Hepatocyte (in vitro differentiated cells): ENCODE data around the gene ZNF488. TPM values are rescaled to one million over a fixed set of nuclear protein-coding genes. Genes with fewer than 3 reads are reported as not detected.

Experiments
- DNase-seq: peaks from one replicate; pipeline ENCODE4 v3.0.0-alpha.2; 2016; ENCODE audit warnings: low spot score
- H2AFZ ChIP-seq: fragments of 200-600 bp; sonication (generic); 2 replicates; pipeline ENCODE4 v1.6.0; 2016; ENCODE audit warnings: antibody characterized with exemption, mild to moderate bottlenecking
- H3K27ac ChIP-seq: fragments of 200-600 bp; sonication (generic); 2 replicates; pipeline ENCODE4 v1.5.1; 2016; ENCODE audit warnings: mild to moderate bottlenecking
- H3K27me3 ChIP-seq: fragments of 200-600 bp; sonication (generic); 2 replicates; pipeline ENCODE4 v1.6.1; 2016
- H3K36me3 ChIP-seq: fragments of 200-600 bp; sonication (generic); replicated peaks from 2 replicates; pipeline ENCODE4 v1.5.1; 2016; ENCODE audit warnings: low read depth; ENCODE audit not compliant: insufficient read depth
- H3K4me1 ChIP-seq: fragments of 200-600 bp; sonication (generic); 2 replicates; pipeline ENCODE4 v1.5.1; 2016; ENCODE audit warnings: mild to moderate bottlenecking, moderate library complexity; ENCODE audit not compliant: insufficient read depth
- H3K4me2 ChIP-seq: fragments of 200-600 bp; sonication (generic); 2 replicates; pipeline ENCODE4 v1.6.0; 2016
- H3K4me3 ChIP-seq: fragments of 200-600 bp; sonication (generic); 2 replicates; pipeline ENCODE4 v1.5.1; 2016; ENCODE audit warnings: mild to moderate bottlenecking
- H3K79me2 ChIP-seq: fragments of 200-600 bp; sonication (generic); 2 replicates; pipeline ENCODE4 v1.6.0; 2017; ENCODE audit warnings: mild to moderate bottlenecking
- H3K9me2 ChIP-seq: fragments of 200-600 bp; sonication (generic); replicated peaks from 2 replicates; pipeline ENCODE4 v1.6.0; 2017; ENCODE audit warnings: mild to moderate bottlenecking; ENCODE audit not compliant: insufficient read depth
- H3K9me3 ChIP-seq: fragments of 200-600 bp; sonication (generic); 2 replicates; pipeline ENCODE4 v1.5.1; 2016; ENCODE audit warnings: low read depth, mild to moderate bottlenecking
- H4K20me1 ChIP-seq: fragments of 200-600 bp; sonication (generic); 2 replicates; pipeline ENCODE4 v1.6.0; 2016; ENCODE audit warnings: mild to moderate bottlenecking; ENCODE audit not compliant: insufficient read depth, poor library complexity, severe bottlenecking
- CTCF ChIP-seq: fragments of 200-600 bp; sonication (generic); IDR thresholded peaks from 2 replicates; pipeline ENCODE4 v1.5.1; 2016; ENCODE audit warnings: antibody characterized with exemption, mild to moderate bottlenecking; ENCODE audit not compliant: poor library complexity
- EZH2 ChIP-seq: fragments of 200-600 bp; sonication (generic); IDR thresholded peaks from 2 replicates; pipeline ENCODE4 v1.6.1; 2016; ENCODE audit warnings: antibody characterized with exemption, mild to moderate bottlenecking, borderline replicate concordance
- EZH2phosphoT487 ChIP-seq: fragments of 200-600 bp; sonication (generic); IDR thresholded peaks from one replicate; pipeline ENCODE4 v1.6.1; 2018; ENCODE audit warnings: antibody characterized with exemption, mild to moderate bottlenecking, low read depth, moderate library complexity; ENCODE audit not compliant: unreplicated experiment, severe bottlenecking
- WGBS: methylation state at CpG from one replicate; pipeline ENCODE4 v1.1.6; 2016; ENCODE audit warnings: low lambda C conversion rate; ENCODE audit errors: missing lambda C conversion rate; 5-methylcytosine and 5-hydroxymethylcytosine counted together
- polyA plus RNA-seq: library from polyadenylated mRNA; unstranded; fragments of >200 nt; fragmentation: Nextera tagmentation; extraction: Ambion mirVana; gene quantifications from 2 replicates; pipeline ENCODE4 v1.2.1, GENCODE V29; 2016
- total RNA-seq: library from RNA; depleted of rRNA; stranded (reverse); fragments of >200 nt; gene quantifications from 2 replicates; pipeline ENCODE4 v1.2.3, GENCODE V29; 2014

The ZNF488 gene
- total and polyA plus RNA-seq, 2 experiments from 2014 or later: 1.2 to 2.5 TPM

GRCh38 chr10:47323636-47324296 is 60.3 kb downstream of the ZNF488 start:
- H3K79me2 ChIP-seq: no peaks in the 10 kb centered on the region
- TF ChIP-seq EZH2phosphoT487 (no peak), CTCF (no peak), EZH2 (no peak)

GRCh38 chr10:47323087-47323486 is 61.0 kb downstream of the ZNF488 start:
- no peaks in the 10 kb centered on the region for H3K9me3 ChIP-seq
- no peak overlapping the region for H2AFZ ChIP-seq
- H3K4me3 ChIP-seq: no peak overlapping the region
- 91% methylated on average over 1 of the region's 1 CpG for WGBS
- peaks cover 11% of the 10 kb centered on the region for H3K27me3 ChIP-seq
- H3K4me2 ChIP-seq: no peak overlapping the region
- DNase-seq: no peak
- H3K9me2 ChIP-seq: no peaks in the 10 kb centered on the region
- no peaks in the 10 kb centered on the region for H3K79me2 ChIP-seq
- H3K36me3 ChIP-seq: no peaks in the 10 kb centered on the region
- H4K20me1 ChIP-seq: no peaks in the 10 kb centered on the region
- H3K4me1 ChIP-seq: no peaks in the 10 kb centered on the region
- TF ChIP-seq EZH2phosphoT487 (no peak), EZH2 (no peak), CTCF (no peak)
- no peak overlapping the region for H3K27ac ChIP-seq

More at GRCh38 chr10:47323636-47324296, 60.3 kb downstream of the ZNF488 start:
- Histone ChIP-seq H3K9me2 (no peaks in the 10 kb centered on the region), H3K4me2 (no peak overlapping the region), H3K36me3 (no peaks in the 10 kb centered on the region), H3K9me3 (no peaks in the 10 kb centered on the region), H3K4me1 (no peaks in the 10 kb centered on the region), H3K27ac (no peak overlapping the region), H2AFZ (no peak overlapping the region), H3K4me3 (no peak overlapping the region), H3K27me3 (peaks cover 11% of the 10 kb centered on the region), H4K20me1 (no peaks in the 10 kb centered on the region)
- no peak for DNase-seq
- 70% methylated on average over 5 of the region's 5 CpGs for WGBS

- H4K20me1 ChIP-seq: no peaks in the 10 kb centered on the region
- H3K27me3 ChIP-seq: peaks cover 11% of the 10 kb centered on the region
- H3K9me2 ChIP-seq: no peaks in the 10 kb centered on the region
- H2AFZ ChIP-seq: no peak within 1 kb of the TSS
- H3K4me2 ChIP-seq: no peak within 1 kb of the TSS
- H3K79me2 ChIP-seq: no peaks in the 10 kb centered on the region
- 75% methylated on average over 35 of the region's 35 CpGs for WGBS
- H3K27ac ChIP-seq: no peak within 1 kb of the TSS
- no peaks in the 10 kb centered on the region for H3K9me3 ChIP-seq
- no peaks in the 10 kb centered on the region for H3K36me3 ChIP-seq
- no peak for DNase-seq
- no peak within 1 kb of the TSS for H3K4me3 ChIP-seq
- no peaks in the 10 kb centered on the region for H3K4me1 ChIP-seq
- TF ChIP-seq EZH2phosphoT487 (no peak), EZH2 (no peak)
Observed at GRCh38 chr10:47322300-47323061, 61.6 kb downstream of the ZNF488 start, which contains the start of gene GDF2. Gene GDF2, plus strand, starts transcription at chr10:47322454. Its CDS starts 215 bp downstream, at chr10:47322669.

GRCh38 chr10:47321521-47322195 is 62.4 kb downstream of the ZNF488 start:
- DNase-seq: no peak
- no peak for TF ChIP-seq EZH2
- no peak for TF ChIP-seq EZH2phosphoT487
- TF ChIP-seq CTCF: no peak
- Histone ChIP-seq H3K4me3 (no peak overlapping the region), H3K79me2 (no peaks in the 10 kb centered on the region), H3K9me3 (no peaks in the 10 kb centered on the region), H3K9me2 (no peaks in the 10 kb centered on the region), H3K4me2 (no peak overlapping the region), H2AFZ (no peak overlapping the region), H3K4me1 (no peaks in the 10 kb centered on the region), H3K27ac (no peak overlapping the region), H3K27me3 (peaks cover 11% of the 10 kb centered on the region), H4K20me1 (no peaks in the 10 kb centered on the region), H3K36me3 (no peaks in the 10 kb centered on the region)
- WGBS: 86% methylated on average over 8 of the region's 8 CpGs
